IPS-15b (cell line): Measurements from ENCODE around the gene SYCP2.

Experiments
- H3K27me3 ChIP-seq: one replicate; pipeline ENCODE4 v1.6.1; 2013; ENCODE audit warnings: low read length; ENCODE audit not compliant: control insufficient read depth, insufficient read depth
- H3K36me3 ChIP-seq: one replicate; pipeline ENCODE4 v1.6.1; 2013; ENCODE audit warnings: low read length; ENCODE audit not compliant: control insufficient read depth, insufficient read depth
- H3K4me1 ChIP-seq: one replicate; pipeline ENCODE4 v1.6.1; 2013; ENCODE audit warnings: mild to moderate bottlenecking, low read length; ENCODE audit not compliant: control insufficient read depth, insufficient read depth
- H3K4me3 ChIP-seq: one replicate; pipeline ENCODE4 v1.5.1; 2013; ENCODE audit warnings: low read depth, low read length
- H3K9ac ChIP-seq: one replicate; pipeline ENCODE4 v1.6.1; 2013; ENCODE audit warnings: low read depth, mild to moderate bottlenecking, low read length
- H3K9me3 ChIP-seq: one replicate; pipeline ENCODE4 v1.6.1; 2013; ENCODE audit warnings: mild to moderate bottlenecking, low read length; ENCODE audit not compliant: control insufficient read depth, insufficient read depth

SYCP2 gene

DNA sequence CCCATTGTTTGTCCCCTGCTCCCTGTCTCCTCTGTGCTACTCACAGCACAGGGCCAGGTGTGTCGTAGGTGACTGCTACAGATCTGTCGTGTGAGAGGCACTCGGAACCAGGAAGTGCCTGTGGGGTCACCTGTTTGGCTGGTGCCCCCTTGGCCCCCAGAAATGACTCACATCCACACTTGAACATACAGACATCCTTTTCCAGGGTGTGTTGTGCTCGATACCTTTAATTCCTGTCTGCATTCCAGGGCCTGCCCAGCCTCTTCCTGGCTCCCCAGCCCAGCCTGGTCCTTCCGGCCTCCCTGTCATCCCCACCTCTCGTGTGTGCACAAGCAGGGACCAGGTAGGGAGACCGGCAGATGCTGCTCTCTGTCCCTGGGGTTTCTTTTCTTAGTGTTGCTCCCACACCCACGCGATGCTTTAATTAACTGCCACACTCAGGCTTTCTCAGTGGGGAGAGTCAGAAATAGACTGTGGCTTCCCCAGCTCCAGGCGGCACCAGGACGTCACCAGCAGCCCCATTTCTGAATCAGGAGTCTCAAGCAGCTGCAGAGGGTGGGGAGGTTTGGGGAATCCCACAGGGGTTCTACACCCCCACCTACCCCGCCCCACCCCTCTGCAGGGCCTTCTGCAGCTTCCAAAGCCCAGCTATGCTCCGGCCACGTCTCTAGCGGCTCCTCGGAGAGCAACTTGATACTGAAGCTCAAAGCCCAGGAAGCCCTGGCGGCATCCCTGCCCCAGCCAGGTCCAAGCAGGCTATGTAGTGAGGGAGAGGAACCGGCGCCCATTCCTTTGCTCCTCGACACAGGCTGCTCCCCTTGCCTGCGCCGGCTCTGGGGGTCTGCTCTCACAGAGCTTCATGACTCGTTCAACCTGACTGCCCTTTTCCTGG is 102.2 kb downstream of the SYCP2 start:
- Histone ChIP-seq H3K36me3 (no peaks in the 10 kb centered on the region), H3K4me3 (no peak overlapping the region), H3K9me3 (no peaks in the 10 kb centered on the region), H3K4me1 (peaks cover 4% of the 10 kb centered on the region), H3K27me3 (no peaks in the 10 kb centered on the region), H3K9ac (no peak overlapping the region)

DNA sequence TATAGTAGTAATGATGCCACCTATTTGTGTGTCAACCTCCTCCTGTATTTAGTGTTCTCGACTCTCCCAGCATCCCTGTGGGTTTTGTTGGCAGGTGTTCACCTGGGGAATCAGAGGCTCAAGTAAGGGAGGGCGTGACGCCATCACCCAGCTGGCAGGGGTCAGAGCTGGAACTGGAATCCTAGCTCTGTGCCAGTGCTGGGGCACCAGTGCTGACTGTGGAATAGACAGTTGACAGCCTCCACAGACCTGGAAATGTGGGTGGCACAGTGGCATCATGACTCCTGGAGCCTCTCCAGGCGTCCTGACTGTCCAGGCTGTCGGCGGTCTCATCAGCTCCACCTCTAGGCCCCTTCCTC is 102.8 kb downstream of the SYCP2 start:
- H3K4me1 ChIP-seq: no peaks in the 10 kb centered on the region
- H3K9ac ChIP-seq: no peak overlapping the region
- H3K27me3 ChIP-seq: no peaks in the 10 kb centered on the region
- no peak overlapping the region for H3K4me3 ChIP-seq
- no peaks in the 10 kb centered on the region for H3K9me3 ChIP-seq
- H3K36me3 ChIP-seq: no peaks in the 10 kb centered on the region

DNA sequence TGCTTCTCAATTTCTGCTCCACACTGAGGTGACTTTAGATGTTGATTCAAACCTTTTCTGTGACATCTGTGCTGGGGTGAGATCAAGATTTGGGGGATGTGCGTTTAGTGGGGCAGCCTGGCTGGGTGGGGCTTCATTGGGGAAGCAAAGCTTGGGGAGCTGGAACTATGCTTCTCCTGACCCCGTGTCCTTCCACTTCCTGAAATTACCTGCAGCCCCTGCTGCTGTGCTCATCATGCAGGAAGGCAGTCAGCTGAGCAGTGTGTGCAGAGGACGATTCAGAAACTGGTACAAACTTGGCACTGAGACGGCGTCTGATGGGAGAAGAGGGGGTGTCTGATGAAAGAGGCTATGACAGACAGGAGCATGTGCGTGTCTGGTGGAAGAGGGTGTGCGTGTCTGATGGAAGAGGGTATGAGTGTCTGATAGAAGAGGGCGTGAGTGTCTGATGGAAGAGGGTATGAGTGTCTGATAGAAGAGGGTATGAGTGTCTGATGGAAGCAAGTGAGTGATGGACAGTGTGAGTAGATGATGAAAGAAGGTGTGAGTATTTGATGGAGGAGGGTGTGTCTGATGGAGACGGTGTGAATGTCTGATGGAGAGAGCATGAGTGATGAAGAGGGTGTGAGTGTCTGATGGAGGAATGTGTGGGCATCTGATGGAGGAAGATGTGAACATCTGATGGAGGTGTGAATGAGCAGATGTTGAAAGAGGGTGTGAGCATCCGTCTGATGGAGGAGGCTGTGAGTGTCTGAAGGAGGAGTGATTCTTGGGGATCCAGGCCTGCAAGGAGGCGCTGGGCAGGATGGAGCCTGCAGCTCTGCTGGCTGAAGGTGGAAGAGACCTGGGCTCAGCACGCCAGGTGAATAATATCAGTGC is 103.4 kb downstream of the SYCP2 start:
- H3K36me3 ChIP-seq: no peaks in the 10 kb centered on the region
- H3K9ac ChIP-seq: no peak overlapping the region
- H3K27me3 ChIP-seq: no peaks in the 10 kb centered on the region
- no peaks in the 10 kb centered on the region for H3K9me3 ChIP-seq
- H3K4me3 ChIP-seq: no peak overlapping the region
- no peaks in the 10 kb centered on the region for H3K4me1 ChIP-seq

DNA sequence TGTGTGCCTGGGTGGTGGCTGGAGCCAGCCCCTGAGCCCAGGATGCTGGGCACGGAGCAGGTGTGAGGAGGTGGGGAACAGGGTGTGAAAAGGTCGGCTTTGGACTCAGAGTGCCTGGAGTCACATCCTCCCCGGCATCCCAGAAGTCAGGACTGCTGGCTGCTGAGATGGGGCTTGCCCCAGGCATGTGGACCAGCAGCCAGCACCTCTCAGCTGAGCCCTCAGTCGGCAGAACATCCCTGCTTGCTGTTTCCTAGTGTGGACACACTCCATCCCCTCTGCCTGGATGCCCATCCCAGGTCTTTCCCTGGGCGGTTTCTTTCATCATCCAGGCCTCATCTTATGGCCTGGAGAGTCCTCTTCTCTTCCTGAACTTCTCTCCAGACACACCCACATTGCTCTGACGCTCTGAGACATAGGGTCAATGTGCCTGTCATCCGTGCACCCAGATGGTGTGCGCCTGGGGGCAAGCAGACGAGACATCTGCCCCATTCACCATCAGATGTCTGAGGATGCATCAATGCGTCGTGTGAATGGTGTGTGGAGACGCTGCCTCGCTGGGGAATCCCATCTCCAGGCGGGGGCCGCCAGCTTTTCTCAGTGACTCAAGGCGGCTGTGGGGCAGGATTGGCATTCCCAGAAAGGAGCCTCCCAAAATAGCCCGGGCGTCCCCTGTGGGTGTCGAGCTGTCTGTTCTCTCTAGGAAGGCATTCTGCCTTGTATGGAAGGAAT is 104.2 kb downstream of the SYCP2 start:
- Histone ChIP-seq H3K4me3 (no peak overlapping the region), H3K9me3 (no peaks in the 10 kb centered on the region), H3K4me1 (no peaks in the 10 kb centered on the region), H3K27me3 (no peaks in the 10 kb centered on the region), H3K9ac (no peak overlapping the region), H3K36me3 (no peaks in the 10 kb centered on the region)

DNA sequence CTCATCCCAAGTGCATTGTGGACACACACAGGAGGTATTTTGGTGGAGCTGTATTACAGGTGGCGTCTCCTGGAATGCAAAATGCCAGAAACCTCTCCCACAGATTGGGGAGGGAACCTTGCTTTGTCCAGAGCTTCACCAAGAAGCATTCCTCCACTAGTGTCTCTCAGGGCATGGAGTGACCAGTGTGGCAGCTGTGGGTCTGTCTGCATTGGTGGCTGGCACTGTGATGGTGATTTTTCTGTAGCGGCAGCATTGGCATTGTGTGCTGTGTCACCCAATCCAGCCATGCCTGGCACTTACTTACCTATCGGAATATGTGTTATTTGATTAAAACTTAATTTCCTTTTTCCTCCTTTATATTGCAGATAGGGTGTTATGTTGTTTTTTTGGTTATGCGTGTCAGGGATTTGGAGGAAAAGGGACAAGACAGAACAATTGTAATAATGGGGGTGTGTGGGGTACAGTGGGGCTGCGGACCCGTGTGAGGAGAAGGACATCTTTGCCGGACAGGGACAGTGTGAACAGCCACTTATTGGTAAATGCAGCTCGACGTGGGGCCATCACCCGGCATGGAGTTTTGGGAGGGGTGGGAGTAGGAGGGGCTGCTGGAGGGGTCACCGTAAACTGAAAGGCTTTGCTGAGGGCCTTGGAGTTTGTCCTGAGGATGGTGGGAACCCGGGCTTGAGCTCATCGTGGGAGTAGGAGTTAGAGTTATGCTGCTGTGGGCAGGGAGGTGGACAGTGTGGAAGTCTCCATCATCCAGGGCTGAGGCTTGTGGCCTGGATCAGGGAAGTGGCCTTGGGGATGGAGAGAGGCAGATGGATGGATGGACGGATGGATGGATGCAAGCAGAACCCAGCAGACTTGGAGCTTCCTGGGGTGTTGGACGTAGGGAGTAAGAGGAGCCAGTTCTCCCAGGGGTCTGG is 105.0 kb downstream of the SYCP2 start:
- no peaks in the 10 kb centered on the region for H3K9me3 ChIP-seq
- H3K36me3 ChIP-seq: no peaks in the 10 kb centered on the region
- no peaks in the 10 kb centered on the region for H3K4me1 ChIP-seq
- H3K27me3 ChIP-seq: no peaks in the 10 kb centered on the region
- H3K4me3 ChIP-seq: no peak overlapping the region
- no peak overlapping the region for H3K9ac ChIP-seq

DNA sequence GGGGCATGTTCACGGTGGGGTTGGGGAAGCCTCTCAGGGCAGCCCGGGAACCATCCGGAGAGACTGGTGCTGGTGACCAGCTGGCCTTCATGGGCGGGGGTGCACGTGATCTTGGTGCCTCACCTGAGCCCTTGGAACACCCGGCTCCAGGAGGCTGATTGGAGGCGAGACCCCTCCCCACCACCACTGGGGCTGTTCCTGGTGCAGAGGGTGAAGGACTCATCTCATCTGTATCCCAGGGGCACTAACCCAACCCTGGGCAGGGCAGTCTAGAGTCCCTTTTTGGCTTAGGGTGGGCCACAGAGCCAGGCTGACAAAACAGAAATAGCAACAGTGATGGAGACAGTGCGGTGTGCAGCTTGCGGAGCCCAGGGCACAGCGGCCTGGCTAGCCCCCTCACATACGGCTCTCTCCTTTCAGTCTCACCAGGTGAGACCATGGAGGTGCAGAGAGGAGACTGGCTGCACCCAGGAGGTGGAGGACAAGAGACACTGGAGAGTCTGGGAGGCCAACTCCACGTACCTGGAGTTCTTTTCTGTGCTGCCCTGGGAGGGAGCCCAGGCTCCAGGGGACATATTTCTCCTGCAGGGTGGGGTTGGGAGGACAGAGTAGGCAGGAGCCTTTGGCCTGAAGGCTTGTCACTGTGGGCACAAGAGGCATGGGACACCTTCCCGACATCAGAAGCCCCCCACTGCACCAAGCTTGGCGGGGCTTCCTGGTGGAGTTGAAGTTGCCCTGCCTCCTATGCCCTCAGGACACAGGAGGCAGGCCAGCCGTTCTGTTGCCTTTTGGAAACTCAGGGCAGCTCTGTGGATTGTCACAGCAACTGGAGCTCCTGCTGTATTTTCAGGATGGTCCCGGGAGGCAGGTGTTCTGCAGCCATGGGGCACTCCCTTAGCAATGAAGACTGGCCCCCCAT is 106.0 kb downstream of the SYCP2 start:
- Histone ChIP-seq H3K36me3 (no peaks in the 10 kb centered on the region), H3K9ac (no peak overlapping the region), H3K4me3 (no peak overlapping the region), H3K4me1 (no peaks in the 10 kb centered on the region), H3K27me3 (no peaks in the 10 kb centered on the region), H3K9me3 (no peaks in the 10 kb centered on the region)

DNA sequence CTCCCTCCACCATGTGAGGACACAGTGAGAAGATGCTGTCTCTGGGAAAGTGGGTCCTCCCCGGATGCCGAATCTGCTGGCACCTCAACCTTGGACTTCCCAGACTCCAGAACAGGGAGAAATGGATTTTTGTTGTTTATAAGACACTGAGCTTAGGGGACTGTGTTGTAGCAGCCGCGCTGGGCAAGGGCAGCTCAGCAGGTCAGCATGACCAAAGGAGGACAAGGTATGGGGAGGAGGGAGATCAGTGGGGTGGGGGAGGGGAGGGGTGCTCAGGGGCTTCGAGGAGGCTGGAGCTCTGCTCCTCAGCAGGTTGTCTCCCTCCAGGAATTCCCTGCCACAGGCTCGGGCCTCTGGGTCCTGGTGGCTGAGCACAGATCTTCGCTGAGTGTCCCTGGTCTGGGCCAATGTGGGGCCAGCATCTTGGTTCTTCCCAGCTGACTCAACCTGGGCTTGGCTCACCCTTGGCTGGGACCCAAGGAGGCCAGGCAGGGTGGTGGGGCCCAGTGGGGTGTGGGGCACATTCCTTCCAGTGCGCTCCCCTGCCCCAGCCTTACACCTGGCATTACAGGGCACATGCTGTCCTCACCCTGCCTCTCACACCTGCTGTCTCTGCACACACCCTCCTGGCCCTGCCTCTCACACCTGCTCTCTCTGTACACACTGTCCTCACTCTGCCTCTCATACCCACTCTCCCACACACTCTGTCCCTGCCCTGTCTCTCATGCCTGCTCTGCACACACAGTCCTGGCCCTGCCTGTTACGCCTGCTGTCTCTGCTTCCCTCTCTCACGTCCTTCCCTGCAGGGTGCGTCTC is 107.3 kb downstream of the SYCP2 start:
- H3K27me3 ChIP-seq: no peaks in the 10 kb centered on the region
- no peak overlapping the region for H3K9ac ChIP-seq
- H3K4me3 ChIP-seq: no peak overlapping the region
- H3K9me3 ChIP-seq: no peaks in the 10 kb centered on the region
- H3K36me3 ChIP-seq: no peaks in the 10 kb centered on the region
- H3K4me1 ChIP-seq: no peaks in the 10 kb centered on the region

DNA sequence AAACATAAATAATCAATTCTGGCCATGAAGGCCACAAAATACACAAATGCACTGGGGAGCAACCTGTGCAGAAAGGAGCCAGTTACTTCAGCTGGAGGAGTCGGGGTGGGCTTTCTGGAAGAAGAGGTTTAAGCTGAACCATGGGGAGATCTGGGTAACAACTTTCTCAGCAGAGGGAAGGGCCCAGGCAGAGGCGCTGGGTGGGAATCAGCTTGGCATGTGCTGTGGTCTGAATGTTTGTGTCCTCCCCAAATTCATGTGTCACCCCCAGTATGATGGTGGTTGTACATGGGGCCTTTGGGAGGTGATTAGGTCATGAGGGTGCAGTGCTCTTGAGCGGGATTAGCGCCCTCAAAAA is 107.9 kb downstream of the SYCP2 start:
- Histone ChIP-seq H3K36me3 (no peaks in the 10 kb centered on the region), H3K27me3 (no peaks in the 10 kb centered on the region), H3K9me3 (no peaks in the 10 kb centered on the region), H3K9ac (no peak overlapping the region), H3K4me1 (no peaks in the 10 kb centered on the region), H3K4me3 (no peak overlapping the region)

DNA sequence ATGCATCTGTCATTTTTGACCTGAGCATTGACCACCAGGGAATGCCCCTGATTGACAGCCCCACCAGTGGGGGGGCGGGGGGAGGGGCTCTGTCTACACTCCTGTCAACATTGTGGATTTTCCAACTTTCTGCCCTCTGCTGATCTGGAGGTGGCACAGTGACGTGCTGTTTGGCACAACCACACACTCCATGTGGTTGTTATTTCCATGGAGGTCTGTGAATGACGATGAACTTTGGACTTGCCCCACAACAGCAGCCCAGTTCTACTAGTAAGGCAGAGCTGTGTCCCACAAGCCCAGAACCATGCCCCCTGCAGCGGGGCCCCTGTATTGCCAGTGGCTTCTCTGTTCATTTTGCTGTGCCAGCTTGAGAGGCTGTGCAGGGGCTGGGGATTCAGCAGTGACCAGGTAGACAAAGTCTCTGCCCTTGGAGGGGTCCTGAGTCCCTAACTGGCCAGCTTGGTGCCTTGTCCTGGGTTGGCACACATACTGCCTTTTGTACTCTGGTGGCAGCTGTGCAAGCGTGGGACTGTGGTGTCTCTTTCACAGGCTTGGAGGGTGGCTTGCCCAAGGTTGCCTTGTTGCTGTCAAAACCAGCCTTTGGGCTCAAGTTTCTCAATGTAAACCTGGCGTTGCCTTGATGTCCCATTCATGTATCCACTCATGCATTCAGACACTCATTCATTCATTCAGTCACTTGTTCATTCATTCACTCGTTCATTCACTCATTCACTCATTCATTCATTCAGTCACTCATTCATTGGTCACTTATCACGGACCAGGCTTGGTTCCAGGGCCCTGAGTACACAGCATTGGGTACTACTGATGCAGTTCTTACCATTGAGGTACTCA is 108.5 kb downstream of the SYCP2 start:
- H3K27me3 ChIP-seq: no peaks in the 10 kb centered on the region
- no peaks in the 10 kb centered on the region for H3K4me1 ChIP-seq
- no peak overlapping the region for H3K4me3 ChIP-seq
- H3K9me3 ChIP-seq: no peaks in the 10 kb centered on the region
- H3K9ac ChIP-seq: no peak overlapping the region
- H3K36me3 ChIP-seq: no peaks in the 10 kb centered on the region
